HEK293 (cell line): ENCODE results near the gene CD79A.
A peak's percentile ranks its signal among the peaks of the same experiment; 100 is the strongest.

Source experiments
- BCL11B ChIP-seq: fragments of 450-650 bp; formaldehyde crosslinking; IDR thresholded peaks from 2 replicates; pipeline ENCODE4 v1.5.1; 2016; ENCODE audit warnings: low read depth, missing biosample characterization, missing genetic modification characterization
- KLF9 ChIP-seq: fragments of 450-650 bp; formaldehyde crosslinking; IDR thresholded peaks from 2 replicates; pipeline ENCODE4 v1.5.1; 2016; ENCODE audit warnings: missing biosample characterization, missing genetic modification characterization, low read depth
- SP7 ChIP-seq: fragments of 450-650 bp; formaldehyde crosslinking; IDR thresholded peaks from 2 replicates; pipeline ENCODE4 v1.5.1; 2016; ENCODE audit warnings: missing biosample characterization, missing genetic modification characterization
- TCF7L2 ChIP-seq: IDR thresholded peaks from 2 replicates; pipeline ENCODE4 v1.6.1; 2011; ENCODE audit warnings: low read depth, mild to moderate bottlenecking, inconsistent platforms, low read length, moderate library complexity, borderline replicate concordance
- WT1 ChIP-seq: fragments of 450-650 bp; formaldehyde crosslinking; IDR thresholded peaks from 2 replicates; pipeline ENCODE4 v1.5.1; 2016; ENCODE audit warnings: missing biosample characterization, missing genetic modification characterization
- YY1 ChIP-seq: fragments of 450-650 bp; formaldehyde crosslinking; IDR thresholded peaks from 2 replicates; pipeline ENCODE4 v1.5.1; 2018; ENCODE audit warnings: missing biosample characterization, missing genetic modification characterization
- ZBTB20 ChIP-seq: fragments of 450-650 bp; formaldehyde crosslinking; IDR thresholded peaks from 2 replicates; pipeline ENCODE4 v1.5.1; 2016; ENCODE audit warnings: missing biosample characterization, missing genetic modification characterization
- ZFHX2 ChIP-seq: fragments of 450-650 bp; formaldehyde crosslinking; conservative IDR thresholded peaks from 2 replicates; pipeline ENCODE4 v1.5.1; 2016; ENCODE audit warnings: missing biosample characterization, missing genetic modification characterization
- ZNF112 ChIP-seq: fragments of 450-650 bp; formaldehyde crosslinking; IDR thresholded peaks from 2 replicates; pipeline ENCODE4 v1.5.0; 2017; ENCODE audit warnings: missing biosample characterization, missing genetic modification characterization
- ZNF2 ChIP-seq: fragments of 450-650 bp; formaldehyde crosslinking; IDR thresholded peaks from 2 replicates; pipeline ENCODE4 v1.5.1; 2016; ENCODE audit warnings: missing biosample characterization, missing genetic modification characterization
- ZNF221 ChIP-seq: fragments of 450-650 bp; formaldehyde crosslinking; IDR thresholded peaks from 2 replicates; pipeline ENCODE4 v1.5.1; 2017; ENCODE audit warnings: missing biosample characterization, missing genetic modification characterization, borderline replicate concordance
- ZNF335 ChIP-seq: fragments of 450-650 bp; formaldehyde crosslinking; conservative IDR thresholded peaks from 2 replicates; pipeline ENCODE4 v1.5.1; 2016; ENCODE audit warnings: missing biosample characterization, missing genetic modification characterization
- ZNF423 ChIP-seq: fragments of 450-650 bp; formaldehyde crosslinking; IDR thresholded peaks from 2 replicates; pipeline ENCODE4 v1.5.1; 2016; ENCODE audit warnings: missing biosample characterization, missing genetic modification characterization
- ZNF426 ChIP-seq: fragments of 450-650 bp; formaldehyde crosslinking; IDR thresholded peaks from 2 replicates; pipeline ENCODE4 v1.5.1; 2017; ENCODE audit warnings: missing biosample characterization, missing genetic modification characterization, mild to moderate bottlenecking, inconsistent platforms, moderate library complexity
- ZNF585B ChIP-seq: fragments of 450-650 bp; formaldehyde crosslinking; IDR thresholded peaks from 2 replicates; pipeline ENCODE4 v1.5.1; 2016; ENCODE audit warnings: missing biosample characterization, missing genetic modification characterization
- ZNF596 ChIP-seq: fragments of 450-650 bp; IDR thresholded peaks from 2 replicates; pipeline ENCODE4 v1.5.0; 2018; ENCODE audit warnings: missing biosample characterization, mild to moderate bottlenecking, missing genetic modification characterization, moderate library complexity
- ZNF610 ChIP-seq: fragments of 450-650 bp; formaldehyde crosslinking; IDR thresholded peaks from 2 replicates; pipeline ENCODE4 v1.5.1; 2016; ENCODE audit warnings: missing biosample characterization, missing genetic modification characterization, borderline replicate concordance
- ZNF621 ChIP-seq: fragments of 450-650 bp; formaldehyde crosslinking; IDR thresholded peaks from 2 replicates; pipeline ENCODE4 v1.5.1; 2017; ENCODE audit warnings: missing biosample characterization, missing genetic modification characterization
- ZNF626 ChIP-seq: fragments of 450-650 bp; sonication (Bioruptor Pico); formaldehyde crosslinking; IDR thresholded peaks from 2 replicates; pipeline ENCODE4 v1.5.1; 2018; ENCODE audit warnings: missing biosample characterization, missing genetic modification characterization, inconsistent platforms
- ZNF747 ChIP-seq: fragments of 450-650 bp; formaldehyde crosslinking; IDR thresholded peaks from 2 replicates; pipeline ENCODE4 v1.5.1; 2016; ENCODE audit warnings: missing biosample characterization, missing genetic modification characterization
- TF ChIP-seq, protein P1 (sequence below): fragments of 450-650 bp; formaldehyde crosslinking; IDR thresholded peaks from 2 replicates; pipeline ENCODE4 v1.5.1; 2016; ENCODE audit warnings: missing biosample characterization, missing genetic modification characterization, borderline replicate concordance
- TF ChIP-seq, protein P2 (sequence below): fragments of 450-650 bp; formaldehyde crosslinking; IDR thresholded peaks from 2 replicates; pipeline ENCODE4 v1.5.1; 2016; ENCODE audit warnings: missing biosample characterization, missing genetic modification characterization
- TF ChIP-seq, protein P3 (sequence below): fragments of 450-650 bp; formaldehyde crosslinking; IDR thresholded peaks from 2 replicates; pipeline ENCODE4 v1.5.1; 2017; ENCODE audit warnings: missing biosample characterization, missing genetic modification characterization
- TF ChIP-seq, protein P4 (sequence below): fragments of 450-650 bp; formaldehyde crosslinking; IDR thresholded peaks from 2 replicates; pipeline ENCODE4 v1.5.1; 2016; ENCODE audit warnings: missing biosample characterization, missing genetic modification characterization
- TF ChIP-seq, protein P5 (sequence below): fragments of 450-650 bp; formaldehyde crosslinking; IDR thresholded peaks from 2 replicates; pipeline ENCODE4 v1.5.1; 2017; ENCODE audit warnings: missing biosample characterization, missing genetic modification characterization
- TF ChIP-seq, protein P6 (sequence below): fragments of 450-650 bp; formaldehyde crosslinking; optimal IDR thresholded peaks from 2 replicates; pipeline ENCODE3; 2016; ENCODE audit warnings: missing biosample characterization, mild to moderate bottlenecking, missing genetic modification characterization
- TF ChIP-seq, protein P7 (sequence below): sonication (generic); formaldehyde crosslinking; IDR thresholded peaks from 2 replicates; pipeline ENCODE4 v1.8.1; 2022; ENCODE audit warnings: mild to moderate bottlenecking, moderate library complexity, missing genetic modification reagents

CD79A gene

DNA sequence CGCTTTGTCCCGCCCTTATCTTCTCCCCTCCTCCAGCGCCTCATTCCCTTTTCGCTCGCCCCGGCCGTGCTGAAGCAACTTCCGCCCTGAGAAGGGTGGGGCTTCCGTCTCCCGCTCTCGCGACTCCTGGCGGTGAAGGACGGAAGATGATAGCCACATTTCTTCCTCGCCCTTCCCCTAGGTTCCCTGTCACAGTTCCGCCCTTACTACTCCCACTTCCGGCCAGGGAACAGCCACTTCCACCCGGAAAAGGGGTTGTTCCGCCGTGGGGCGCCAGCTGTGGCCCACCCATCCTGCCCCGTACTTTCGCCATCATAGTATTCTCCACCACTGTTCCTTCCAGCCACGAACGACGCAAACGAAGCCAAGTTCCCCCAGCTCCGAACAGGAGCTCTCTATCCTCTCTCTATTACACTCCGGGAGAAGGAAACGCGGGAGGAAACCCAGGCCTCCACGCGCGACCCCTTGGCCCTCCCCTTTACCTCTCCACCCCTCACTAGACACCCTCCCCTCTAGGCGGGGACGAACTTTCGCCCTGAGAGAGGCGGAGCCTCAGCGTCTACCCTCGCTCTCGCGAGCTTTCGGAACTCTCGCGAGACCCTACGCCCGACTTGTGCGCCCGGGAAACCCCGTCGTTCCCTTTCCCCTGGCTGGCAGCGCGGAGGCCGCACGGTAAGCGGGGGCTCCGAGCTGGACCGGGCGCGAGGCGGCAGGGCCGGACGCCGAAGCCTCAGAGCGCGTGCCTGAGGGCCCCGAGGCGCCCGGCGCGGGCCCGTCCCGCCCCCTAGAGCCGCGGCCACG is 17.3 kb upstream of the CD79A start, which contains the start of gene RPS19 (continued):
- TF ChIP-seq, protein P1, sequence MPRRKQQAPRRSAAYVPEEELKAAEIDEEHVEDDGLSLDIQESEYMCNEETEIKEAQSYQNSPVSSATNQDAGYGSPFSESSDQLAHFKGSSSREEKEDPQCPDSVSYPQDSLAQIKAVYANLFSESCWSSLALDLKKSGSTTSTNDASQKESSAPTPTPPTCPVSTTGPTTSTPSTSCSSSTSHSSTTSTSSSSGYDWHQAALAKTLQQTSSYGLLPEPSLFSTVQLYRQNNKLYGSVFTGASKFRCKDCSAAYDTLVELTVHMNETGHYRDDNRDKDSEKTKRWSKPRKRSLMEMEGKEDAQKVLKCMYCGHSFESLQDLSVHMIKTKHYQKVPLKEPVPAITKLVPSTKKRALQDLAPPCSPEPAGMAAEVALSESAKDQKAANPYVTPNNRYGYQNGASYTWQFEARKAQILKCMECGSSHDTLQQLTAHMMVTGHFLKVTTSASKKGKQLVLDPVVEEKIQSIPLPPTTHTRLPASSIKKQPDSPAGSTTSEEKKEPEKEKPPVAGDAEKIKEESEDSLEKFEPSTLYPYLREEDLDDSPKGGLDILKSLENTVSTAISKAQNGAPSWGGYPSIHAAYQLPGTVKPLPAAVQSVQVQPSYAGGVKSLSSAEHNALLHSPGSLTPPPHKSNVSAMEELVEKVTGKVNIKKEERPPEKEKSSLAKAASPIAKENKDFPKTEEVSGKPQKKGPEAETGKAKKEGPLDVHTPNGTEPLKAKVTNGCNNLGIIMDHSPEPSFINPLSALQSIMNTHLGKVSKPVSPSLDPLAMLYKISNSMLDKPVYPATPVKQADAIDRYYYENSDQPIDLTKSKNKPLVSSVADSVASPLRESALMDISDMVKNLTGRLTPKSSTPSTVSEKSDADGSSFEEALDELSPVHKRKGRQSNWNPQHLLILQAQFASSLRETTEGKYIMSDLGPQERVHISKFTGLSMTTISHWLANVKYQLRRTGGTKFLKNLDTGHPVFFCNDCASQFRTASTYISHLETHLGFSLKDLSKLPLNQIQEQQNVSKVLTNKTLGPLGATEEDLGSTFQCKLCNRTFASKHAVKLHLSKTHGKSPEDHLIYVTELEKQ (tag by site-specific recombination): no peak
- no peak for TF ChIP-seq ZNF423 (tag by site-specific recombination)
- peak; percentile 92 for TF ChIP-seq WT1 (tag by site-specific recombination)
- TF ChIP-seq, protein P2, sequence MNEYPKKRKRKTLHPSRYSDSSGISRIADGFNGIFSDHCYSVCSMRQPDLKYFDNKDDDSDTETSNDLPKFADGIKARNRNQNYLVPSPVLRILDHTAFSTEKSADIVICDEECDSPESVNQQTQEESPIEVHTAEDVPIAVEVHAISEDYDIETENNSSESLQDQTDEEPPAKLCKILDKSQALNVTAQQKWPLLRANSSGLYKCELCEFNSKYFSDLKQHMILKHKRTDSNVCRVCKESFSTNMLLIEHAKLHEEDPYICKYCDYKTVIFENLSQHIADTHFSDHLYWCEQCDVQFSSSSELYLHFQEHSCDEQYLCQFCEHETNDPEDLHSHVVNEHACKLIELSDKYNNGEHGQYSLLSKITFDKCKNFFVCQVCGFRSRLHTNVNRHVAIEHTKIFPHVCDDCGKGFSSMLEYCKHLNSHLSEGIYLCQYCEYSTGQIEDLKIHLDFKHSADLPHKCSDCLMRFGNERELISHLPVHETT (tag by site-specific recombination): peak; percentile 93
- TF ChIP-seq TCF7L2: no peak
- TF ChIP-seq ZNF626: 0 out of 2 replicates have a peak, but pooled peaks have one; percentile 61
- TF ChIP-seq ZNF747 (tag by site-specific recombination): no peak
- TF ChIP-seq ZNF335 (tag by site-specific recombination): peak; percentile 97
- peak; percentile 74 for TF ChIP-seq ZFHX2 (tag by site-specific recombination)
- TF ChIP-seq ZNF596 (tag by site-specific recombination): 0 out of 2 replicates have a peak, but pooled peaks have one; percentile 63
- TF ChIP-seq YY1: no peak; the same call in none of the 2 replicates
- no peak for TF ChIP-seq ZNF112 (tag by site-specific recombination)
- TF ChIP-seq ZNF585B: no peak
- TF ChIP-seq, protein P3, sequence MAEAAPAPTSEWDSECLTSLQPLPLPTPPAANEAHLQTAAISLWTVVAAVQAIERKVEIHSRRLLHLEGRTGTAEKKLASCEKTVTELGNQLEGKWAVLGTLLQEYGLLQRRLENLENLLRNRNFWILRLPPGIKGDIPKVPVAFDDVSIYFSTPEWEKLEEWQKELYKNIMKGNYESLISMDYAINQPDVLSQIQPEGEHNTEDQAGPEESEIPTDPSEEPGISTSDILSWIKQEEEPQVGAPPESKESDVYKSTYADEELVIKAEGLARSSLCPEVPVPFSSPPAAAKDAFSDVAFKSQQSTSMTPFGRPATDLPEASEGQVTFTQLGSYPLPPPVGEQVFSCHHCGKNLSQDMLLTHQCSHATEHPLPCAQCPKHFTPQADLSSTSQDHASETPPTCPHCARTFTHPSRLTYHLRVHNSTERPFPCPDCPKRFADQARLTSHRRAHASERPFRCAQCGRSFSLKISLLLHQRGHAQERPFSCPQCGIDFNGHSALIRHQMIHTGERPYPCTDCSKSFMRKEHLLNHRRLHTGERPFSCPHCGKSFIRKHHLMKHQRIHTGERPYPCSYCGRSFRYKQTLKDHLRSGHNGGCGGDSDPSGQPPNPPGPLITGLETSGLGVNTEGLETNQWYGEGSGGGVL (tag by site-specific recombination): peak; percentile 88
- TF ChIP-seq, protein P4, sequence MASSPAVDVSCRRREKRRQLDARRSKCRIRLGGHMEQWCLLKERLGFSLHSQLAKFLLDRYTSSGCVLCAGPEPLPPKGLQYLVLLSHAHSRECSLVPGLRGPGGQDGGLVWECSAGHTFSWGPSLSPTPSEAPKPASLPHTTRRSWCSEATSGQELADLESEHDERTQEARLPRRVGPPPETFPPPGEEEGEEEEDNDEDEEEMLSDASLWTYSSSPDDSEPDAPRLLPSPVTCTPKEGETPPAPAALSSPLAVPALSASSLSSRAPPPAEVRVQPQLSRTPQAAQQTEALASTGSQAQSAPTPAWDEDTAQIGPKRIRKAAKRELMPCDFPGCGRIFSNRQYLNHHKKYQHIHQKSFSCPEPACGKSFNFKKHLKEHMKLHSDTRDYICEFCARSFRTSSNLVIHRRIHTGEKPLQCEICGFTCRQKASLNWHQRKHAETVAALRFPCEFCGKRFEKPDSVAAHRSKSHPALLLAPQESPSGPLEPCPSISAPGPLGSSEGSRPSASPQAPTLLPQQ (tag by site-specific recombination): peak; percentile 95
- TF ChIP-seq ZNF610 (tag by site-specific recombination): peak; percentile 56; the same call in 1 of the 2 replicates
- TF ChIP-seq, protein P5, sequence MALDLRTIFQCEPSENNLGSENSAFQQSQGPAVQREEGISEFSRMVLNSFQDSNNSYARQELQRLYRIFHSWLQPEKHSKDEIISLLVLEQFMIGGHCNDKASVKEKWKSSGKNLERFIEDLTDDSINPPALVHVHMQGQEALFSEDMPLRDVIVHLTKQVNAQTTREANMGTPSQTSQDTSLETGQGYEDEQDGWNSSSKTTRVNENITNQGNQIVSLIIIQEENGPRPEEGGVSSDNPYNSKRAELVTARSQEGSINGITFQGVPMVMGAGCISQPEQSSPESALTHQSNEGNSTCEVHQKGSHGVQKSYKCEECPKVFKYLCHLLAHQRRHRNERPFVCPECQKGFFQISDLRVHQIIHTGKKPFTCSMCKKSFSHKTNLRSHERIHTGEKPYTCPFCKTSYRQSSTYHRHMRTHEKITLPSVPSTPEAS (tag by site-specific recombination): peak; percentile 14
- no peak for TF ChIP-seq ZNF426 (tag by site-specific recombination)
- TF ChIP-seq, protein P6, sequence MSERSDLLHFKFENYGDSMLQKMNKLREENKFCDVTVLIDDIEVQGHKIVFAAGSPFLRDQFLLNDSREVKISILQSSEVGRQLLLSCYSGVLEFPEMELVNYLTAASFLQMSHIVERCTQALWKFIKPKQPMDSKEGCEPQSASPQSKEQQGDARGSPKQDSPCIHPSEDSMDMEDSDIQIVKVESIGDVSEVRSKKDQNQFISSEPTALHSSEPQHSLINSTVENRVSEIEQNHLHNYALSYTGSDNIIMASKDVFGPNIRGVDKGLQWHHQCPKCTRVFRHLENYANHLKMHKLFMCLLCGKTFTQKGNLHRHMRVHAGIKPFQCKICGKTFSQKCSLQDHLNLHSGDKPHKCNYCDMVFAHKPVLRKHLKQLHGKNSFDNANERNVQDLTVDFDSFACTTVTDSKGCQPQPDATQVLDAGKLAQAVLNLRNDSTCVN: peak; percentile 86
- peak; percentile 9; the same call in 1 of the 2 replicates for TF ChIP-seq ZNF221 (tag by site-specific recombination)
- peak; percentile 96 for TF ChIP-seq KLF9 (tag by site-specific recombination)
- TF ChIP-seq ZNF2 (tag by site-specific recombination): peak; percentile 96
- peak; percentile 95 for TF ChIP-seq SP7 (tag by site-specific recombination)
- TF ChIP-seq, protein P7, sequence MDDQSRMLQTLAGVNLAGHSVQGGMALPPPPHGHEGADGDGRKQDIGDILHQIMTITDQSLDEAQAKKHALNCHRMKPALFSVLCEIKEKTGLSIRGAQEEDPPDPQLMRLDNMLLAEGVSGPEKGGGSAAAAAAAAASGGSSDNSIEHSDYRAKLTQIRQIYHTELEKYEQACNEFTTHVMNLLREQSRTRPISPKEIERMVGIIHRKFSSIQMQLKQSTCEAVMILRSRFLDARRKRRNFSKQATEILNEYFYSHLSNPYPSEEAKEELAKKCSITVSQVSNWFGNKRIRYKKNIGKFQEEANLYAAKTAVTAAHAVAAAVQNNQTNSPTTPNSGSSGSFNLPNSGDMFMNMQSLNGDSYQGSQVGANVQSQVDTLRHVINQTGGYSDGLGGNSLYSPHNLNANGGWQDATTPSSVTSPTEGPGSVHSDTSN (CRISPR knock-in tag): no peak; the same call in 1 of the 2 replicates
- no peak for TF ChIP-seq ZNF621 (tag by site-specific recombination)
- TF ChIP-seq BCL11B (tag by site-specific recombination): peak; percentile 99
- TF ChIP-seq ZBTB20 (tag by site-specific recombination): peak; percentile 96
